Left renal pelvis (tissue), 4 donors: Measurements from ENCODE around the gene FOXD1. TPM values are rescaled to one million over a fixed set of nuclear protein-coding genes. Genes with fewer than 3 reads are reported as not detected.

ENCODE experiments used
- DNase-seq, 4 donors: peaks; one replicate each; pipeline ENCODE4 v3.0.0-alpha.2; 2013; ENCODE audit warnings: low read depth in 4 of 4, low spot score in 3 of 4
- polyA plus RNA-seq, 4 donors: library from polyadenylated mRNA; unstranded; fragments of 120-200 nt; gene quantifications; one replicate each; pipeline ENCODE4 v1.2.1, GENCODE V29; 2013; ENCODE audit not compliant: insufficient read length in 4 of 4

The FOXD1 gene
- polyA plus RNA-seq, 4 donors = 10.3 to 49.5 (median 16.7) TPM

GRCh38 chr5:73442231-73442811, 6.3 kb downstream of the FOXD1 start:
- no peak for DNase-seq

DNA sequence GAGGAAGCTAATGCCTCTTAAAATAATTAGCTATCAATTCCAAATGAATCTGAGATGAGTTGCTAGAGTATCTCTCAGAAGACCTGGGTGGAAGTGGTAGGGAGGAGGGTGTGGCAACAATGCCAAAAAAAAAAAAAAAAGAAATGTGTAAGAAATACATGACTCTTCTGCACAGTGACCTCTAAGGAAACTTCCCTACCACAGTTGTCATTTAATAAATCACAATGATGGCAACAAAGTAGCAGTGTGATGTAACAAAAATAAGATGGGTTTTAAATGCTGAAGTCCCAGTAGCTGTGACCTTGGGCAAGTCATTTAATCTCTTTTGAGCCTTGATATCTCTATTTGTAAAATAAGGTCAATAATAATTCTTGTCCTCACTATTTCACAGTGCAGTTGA, 7.2 kb downstream of the FOXD1 start:
- no peak for DNase-seq

- no peak for DNase-seq
Observed at GRCh38 chr5:73440262-73440661, 8.3 kb downstream of the FOXD1 start.

- no peak for DNase-seq
Observed at GRCh38 chr5:73438645-73439470, 9.7 kb downstream of the FOXD1 start.

GRCh38 chr5:73437777-73438644, 10.6 kb downstream of the FOXD1 start:
- DNase-seq = no peak

DNA sequence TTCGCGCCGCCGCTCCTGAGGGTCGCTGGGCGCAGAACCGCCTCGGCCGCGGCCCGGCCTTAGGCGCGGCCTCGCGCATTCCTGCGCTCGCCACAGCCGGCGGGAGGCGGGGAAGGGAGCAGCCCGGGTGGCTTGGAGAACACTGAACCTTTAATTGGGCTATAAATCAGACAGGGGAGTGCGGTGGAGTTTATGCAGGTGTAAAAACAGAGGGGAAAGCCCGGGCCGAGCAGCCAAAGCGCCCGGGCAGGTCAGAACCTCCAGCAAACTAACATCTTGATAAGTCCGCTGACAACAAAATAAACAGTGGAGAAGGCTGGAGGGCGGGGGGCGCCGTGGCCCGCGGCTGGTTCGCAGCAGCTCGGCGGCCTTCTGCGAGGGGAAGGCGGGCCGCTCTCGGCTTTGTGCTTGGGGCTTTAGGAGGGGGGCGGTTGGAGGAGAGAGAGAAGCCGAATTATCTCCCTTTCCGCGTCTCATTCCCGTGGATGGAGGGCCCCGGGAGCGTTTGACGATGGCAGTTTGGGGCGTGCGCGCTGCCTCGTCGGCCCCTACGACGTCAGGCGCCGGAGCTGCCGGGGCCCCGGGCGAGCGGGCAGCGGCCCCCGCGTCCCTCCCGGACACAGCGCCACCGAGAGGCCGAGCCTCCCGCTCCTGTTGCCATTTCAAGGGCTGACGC, 11.3 kb downstream of the FOXD1 start:
- peak in 2 of 4 donors; percentile 84 to 88 for DNase-seq

GRCh38 chr5:73436535-73437100, 12.0 kb downstream of the FOXD1 start:
- no peak for DNase-seq

GRCh38 chr5:73435759-73436534, 12.6 kb downstream of the FOXD1 start:
- no peak for DNase-seq

DNA sequence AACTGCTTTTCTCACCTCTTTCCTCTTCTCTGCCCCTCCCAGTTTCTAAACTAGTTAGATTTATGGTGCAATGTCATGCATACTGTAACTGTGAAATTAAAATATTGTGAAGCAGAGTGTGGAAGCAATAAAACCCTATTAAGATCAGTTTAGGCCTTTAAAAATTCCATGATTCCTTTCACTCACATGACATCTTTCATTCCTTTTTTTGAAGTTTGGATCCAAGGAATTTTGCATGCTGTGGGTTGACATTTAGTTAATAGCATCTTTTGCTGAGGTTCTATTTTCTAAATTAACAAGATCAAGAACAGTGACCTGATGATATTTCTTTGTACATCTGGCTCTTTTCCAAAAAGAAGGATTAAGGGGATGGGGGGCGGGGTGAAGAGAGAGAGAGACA, 13.7 kb downstream of the FOXD1 start:
- DNase-seq = no peak

GRCh38 chr5:73434461-73434860, 14.1 kb downstream of the FOXD1 start:
- DNase-seq = no peak

- DNase-seq = no peak
Observed at GRCh38 chr5:73433982-73434342, 14.6 kb downstream of the FOXD1 start.

DNA sequence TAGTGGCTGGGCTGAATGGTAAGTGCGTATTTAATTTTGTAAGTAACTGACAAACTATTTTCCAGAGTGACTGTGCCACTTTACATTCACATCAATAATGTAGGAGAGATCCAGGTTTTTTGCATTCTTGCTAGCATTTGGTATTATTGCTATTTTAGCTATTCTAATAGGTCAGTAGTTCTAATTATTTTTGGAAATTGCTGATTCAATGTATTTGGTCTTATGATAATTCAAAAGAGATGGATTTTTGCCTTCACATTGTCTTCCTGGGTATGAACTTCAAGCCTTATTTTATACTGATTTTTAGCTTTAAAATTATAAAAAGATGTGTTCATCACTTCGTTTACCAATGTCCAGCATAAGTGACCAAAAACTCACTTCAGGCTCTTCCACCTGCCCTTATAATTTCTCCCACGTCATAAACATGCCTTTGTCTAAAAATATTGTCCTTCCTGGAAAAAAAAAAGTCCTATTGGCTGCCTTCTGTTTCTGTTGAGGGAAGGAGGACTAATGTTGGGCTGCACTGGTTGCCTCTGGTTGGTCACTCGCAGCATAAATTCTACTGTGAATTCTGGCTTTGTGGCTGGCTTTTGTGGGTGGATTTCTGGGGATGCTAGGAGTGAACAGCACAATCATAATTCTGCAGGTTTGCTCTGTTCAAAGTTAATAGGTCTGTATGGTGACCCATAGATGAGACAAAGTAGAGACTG, 15.2 kb downstream of the FOXD1 start:
- no peak for DNase-seq

GRCh38 chr5:73431204-73431851, 17.2 kb downstream of the FOXD1 start:
- no peak for DNase-seq

DNA sequence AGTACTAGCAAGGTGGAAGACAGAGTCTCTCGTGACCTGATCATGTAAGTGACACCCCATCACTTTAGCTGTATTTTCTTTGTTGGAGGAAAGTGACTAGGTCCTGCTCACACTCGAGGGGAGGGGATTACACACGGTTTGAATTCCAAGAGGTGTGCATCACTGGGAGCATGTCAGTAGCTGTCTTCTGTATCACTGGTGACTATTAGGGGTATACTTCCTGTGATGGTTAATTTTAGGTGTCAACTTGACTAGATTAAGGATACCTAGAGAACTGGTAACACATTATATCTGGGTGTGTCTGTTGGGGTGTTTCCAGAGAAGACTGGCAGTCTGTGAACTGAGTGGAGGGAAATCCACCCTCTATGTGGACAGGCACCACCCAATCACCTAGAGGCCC, 22.5 kb downstream of the FOXD1 start:
- no peak for DNase-seq

- peak in 1 of 4 donors; percentile 79 for DNase-seq
Observed at GRCh38 chr5:73424556-73424977, 24.0 kb downstream of the FOXD1 start.

- no peak for DNase-seq
Observed at GRCh38 chr5:73422164-73422563, 26.4 kb downstream of the FOXD1 start.

DNA sequence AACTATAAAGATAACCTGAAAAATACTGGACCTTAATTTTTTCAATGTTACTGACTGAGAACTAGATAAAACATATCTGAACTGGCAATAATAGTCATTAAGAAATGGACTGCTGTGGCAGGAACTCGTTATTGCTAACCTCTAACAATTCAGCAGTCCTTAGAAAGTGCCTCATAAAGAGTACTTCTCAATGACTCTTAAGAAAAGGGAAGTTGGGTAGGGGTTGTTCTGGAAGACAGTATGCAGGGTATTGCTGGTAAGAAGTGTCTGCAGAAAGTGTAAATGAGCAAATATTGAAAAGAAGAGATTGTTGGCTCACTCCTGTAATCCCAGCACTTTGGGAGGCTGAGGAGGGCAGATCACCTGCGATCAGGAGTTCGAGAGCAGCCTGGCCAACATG, 27.9 kb downstream of the FOXD1 start:
- no peak for DNase-seq
